ENCODE results near the gene MLH1.

DNA sequence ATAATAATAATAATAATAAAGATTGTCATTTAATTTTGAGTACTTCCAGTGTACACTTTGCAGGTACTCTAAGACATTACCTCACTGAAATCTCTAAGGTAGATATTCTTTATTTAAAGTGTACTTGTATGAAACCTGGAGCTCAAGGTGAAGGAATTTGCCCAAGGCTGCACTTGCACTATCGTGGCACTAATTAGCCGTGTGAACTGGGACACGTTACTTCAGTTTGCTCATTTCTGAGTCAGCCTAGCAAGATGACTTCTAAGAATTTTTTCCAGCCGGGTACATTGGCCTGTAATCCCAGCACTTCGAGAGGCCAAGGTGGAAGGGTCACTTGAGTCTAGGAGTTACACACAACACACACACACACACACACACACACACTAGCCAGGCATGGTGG, 33.5 kb downstream of the MLH1 start:
- TF ChIP-seq REST (IDR thresholded peaks at IDR 0.05; ENCODE audit: insufficient read depth in 1 of 2, low read depth in 2 of 2, low read length in 1 of 2): no peak
- TF ChIP-seq, protein P1, sequence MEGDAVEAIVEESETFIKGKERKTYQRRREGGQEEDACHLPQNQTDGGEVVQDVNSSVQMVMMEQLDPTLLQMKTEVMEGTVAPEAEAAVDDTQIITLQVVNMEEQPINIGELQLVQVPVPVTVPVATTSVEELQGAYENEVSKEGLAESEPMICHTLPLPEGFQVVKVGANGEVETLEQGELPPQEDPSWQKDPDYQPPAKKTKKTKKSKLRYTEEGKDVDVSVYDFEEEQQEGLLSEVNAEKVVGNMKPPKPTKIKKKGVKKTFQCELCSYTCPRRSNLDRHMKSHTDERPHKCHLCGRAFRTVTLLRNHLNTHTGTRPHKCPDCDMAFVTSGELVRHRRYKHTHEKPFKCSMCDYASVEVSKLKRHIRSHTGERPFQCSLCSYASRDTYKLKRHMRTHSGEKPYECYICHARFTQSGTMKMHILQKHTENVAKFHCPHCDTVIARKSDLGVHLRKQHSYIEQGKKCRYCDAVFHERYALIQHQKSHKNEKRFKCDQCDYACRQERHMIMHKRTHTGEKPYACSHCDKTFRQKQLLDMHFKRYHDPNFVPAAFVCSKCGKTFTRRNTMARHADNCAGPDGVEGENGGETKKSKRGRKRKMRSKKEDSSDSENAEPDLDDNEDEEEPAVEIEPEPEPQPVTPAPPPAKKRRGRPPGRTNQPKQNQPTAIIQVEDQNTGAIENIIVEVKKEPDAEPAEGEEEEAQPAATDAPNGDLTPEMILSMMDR (IDR thresholded peaks at IDR 0.05): no peak
